Smooth muscle cell (in vitro differentiated cells): Measurements from ENCODE around the gene LMAN1. TPM values are rescaled to one million over a fixed set of nuclear protein-coding genes. Genes with fewer than 3 reads are reported as not detected.

ENCODE experiments used
- DNase-seq: peaks from one replicate; lab custom pipeline; 2025; ENCODE audit not compliant: unreplicated experiment; lab: John Stamatoyannopoulos, UW
- H2AFZ ChIP-seq: fragments of 200-600 bp; sonication (generic); 2 replicates; pipeline ENCODE4 v1.6.0; 2016; ENCODE audit warnings: antibody characterized with exemption, low read depth, mild to moderate bottlenecking
- H3F3A ChIP-seq: fragments of 200-600 bp; sonication (generic); 2 replicates; pipeline ENCODE4 v1.6.0; 2017; ENCODE audit warnings: antibody characterized with exemption, low read depth
- H3K27ac ChIP-seq: fragments of 200-600 bp; sonication (generic); 2 replicates; pipeline ENCODE4 v1.5.1; 2016; ENCODE audit warnings: low read depth, mild to moderate bottlenecking
- H3K27me3 ChIP-seq: fragments of 200-600 bp; sonication (generic); 2 replicates; pipeline ENCODE4 v1.6.1; 2016; ENCODE audit warnings: low read depth, mild to moderate bottlenecking
- H3K36me3 ChIP-seq: fragments of 200-600 bp; sonication (generic); 2 replicates; pipeline ENCODE4 v1.5.1; 2016; ENCODE audit warnings: low read depth
- H3K4me1 ChIP-seq: fragments of 200-600 bp; sonication (generic); 2 replicates; pipeline ENCODE4 v1.5.1; 2016; ENCODE audit warnings: low read depth
- H3K4me2 ChIP-seq: fragments of 200-600 bp; sonication (generic); 2 replicates; pipeline ENCODE4 v1.6.0; 2016; ENCODE audit warnings: mild to moderate bottlenecking
- H3K4me3 ChIP-seq: fragments of 200-600 bp; sonication (generic); 2 replicates; pipeline ENCODE4 v1.5.1; 2016; ENCODE audit warnings: mild to moderate bottlenecking
- H3K79me2 ChIP-seq: fragments of 200-600 bp; sonication (generic); 2 replicates; pipeline ENCODE4 v1.6.0; 2016; ENCODE audit warnings: low read depth, mild to moderate bottlenecking
- H3K9ac ChIP-seq: fragments of 200-600 bp; sonication (generic); 2 replicates; pipeline ENCODE4 v1.6.0; 2016; ENCODE audit warnings: low read depth
- H3K9me3 ChIP-seq: fragments of 200-600 bp; sonication (generic); replicated peaks from 2 replicates; pipeline ENCODE4 v1.5.1; 2016; ENCODE audit warnings: low read depth
- H4K20me1 ChIP-seq: fragments of 200-600 bp; sonication (generic); 2 replicates; pipeline ENCODE4 v1.6.0; 2016; ENCODE audit warnings: low read depth
- WGBS: methylation state at CpG from one replicate; pipeline ENCODE4 v1.1.7; 2016; ENCODE audit warnings: low lambda C conversion rate; 5-methylcytosine and 5-hydroxymethylcytosine counted together
- polyA plus RNA-seq: library from polyadenylated mRNA; unstranded; fragments of >200 nt; fragmentation: Nextera tagmentation; extraction: Ambion mirVana; gene quantifications from 2 replicates; pipeline ENCODE4 v1.2.1, GENCODE V29; 2016
- total RNA-seq: library from RNA; depleted of rRNA; stranded (reverse); fragments of >200 nt; gene quantifications from 2 replicates; pipeline ENCODE4 v1.2.3, GENCODE V29; 2014
- TF ChIP-seq, protein P1 (sequence below): fragments of 200-600 bp; sonication (generic); IDR thresholded peaks from 2 replicates; pipeline ENCODE4 v1.5.1; 2017; ENCODE audit warnings: borderline replicate concordance, mild to moderate bottlenecking, antibody characterized with exemption; ENCODE audit not compliant: insufficient read depth, poor library complexity, severe bottlenecking

LMAN1 gene
- total and polyA plus RNA-seq, 2 experiments from 2014 or later, result 120 to 206 TPM

DNA sequence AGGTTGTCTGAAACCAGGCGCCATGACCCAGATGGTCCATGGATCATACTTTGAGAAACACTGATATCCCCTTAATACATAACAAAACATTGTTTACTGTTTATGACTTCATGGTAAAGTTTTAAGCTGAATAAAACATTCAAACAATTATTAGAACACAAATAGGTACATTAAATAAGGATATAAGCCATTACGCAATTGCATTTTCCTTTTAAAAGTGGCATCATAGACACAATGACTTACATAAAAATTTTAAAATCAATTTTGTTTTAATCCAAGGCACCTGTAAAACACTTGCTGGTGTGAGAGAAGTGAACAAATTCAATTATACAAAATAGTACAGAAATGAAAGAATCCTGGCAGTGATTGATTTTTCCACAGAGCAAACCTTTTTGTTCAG, 30.4 kb downstream of the LMAN1 start:
- 96% methylated on average over 2 of the region's 2 CpGs for WGBS
- Histone ChIP-seq H3K79me2 (no peaks in the 10 kb centered on the region), H3K9me3 (no peaks in the 10 kb centered on the region), H2AFZ (no peak overlapping the region), H3K4me1 (no peaks in the 10 kb centered on the region), H3K27ac (no peak overlapping the region), H3K27me3 (no peaks in the 10 kb centered on the region), H3K9ac (no peak overlapping the region), H3K36me3 (peaks cover 58% of the 10 kb centered on the region), H4K20me1 (peaks cover 52% of the 10 kb centered on the region), H3F3A (peaks cover 9% of the 10 kb centered on the region), H3K4me3 (no peak overlapping the region), H3K4me2 (no peak overlapping the region)
- TF ChIP-seq, protein P1, sequence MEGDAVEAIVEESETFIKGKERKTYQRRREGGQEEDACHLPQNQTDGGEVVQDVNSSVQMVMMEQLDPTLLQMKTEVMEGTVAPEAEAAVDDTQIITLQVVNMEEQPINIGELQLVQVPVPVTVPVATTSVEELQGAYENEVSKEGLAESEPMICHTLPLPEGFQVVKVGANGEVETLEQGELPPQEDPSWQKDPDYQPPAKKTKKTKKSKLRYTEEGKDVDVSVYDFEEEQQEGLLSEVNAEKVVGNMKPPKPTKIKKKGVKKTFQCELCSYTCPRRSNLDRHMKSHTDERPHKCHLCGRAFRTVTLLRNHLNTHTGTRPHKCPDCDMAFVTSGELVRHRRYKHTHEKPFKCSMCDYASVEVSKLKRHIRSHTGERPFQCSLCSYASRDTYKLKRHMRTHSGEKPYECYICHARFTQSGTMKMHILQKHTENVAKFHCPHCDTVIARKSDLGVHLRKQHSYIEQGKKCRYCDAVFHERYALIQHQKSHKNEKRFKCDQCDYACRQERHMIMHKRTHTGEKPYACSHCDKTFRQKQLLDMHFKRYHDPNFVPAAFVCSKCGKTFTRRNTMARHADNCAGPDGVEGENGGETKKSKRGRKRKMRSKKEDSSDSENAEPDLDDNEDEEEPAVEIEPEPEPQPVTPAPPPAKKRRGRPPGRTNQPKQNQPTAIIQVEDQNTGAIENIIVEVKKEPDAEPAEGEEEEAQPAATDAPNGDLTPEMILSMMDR, result no peak
- DNase-seq, result no peak

DNA sequence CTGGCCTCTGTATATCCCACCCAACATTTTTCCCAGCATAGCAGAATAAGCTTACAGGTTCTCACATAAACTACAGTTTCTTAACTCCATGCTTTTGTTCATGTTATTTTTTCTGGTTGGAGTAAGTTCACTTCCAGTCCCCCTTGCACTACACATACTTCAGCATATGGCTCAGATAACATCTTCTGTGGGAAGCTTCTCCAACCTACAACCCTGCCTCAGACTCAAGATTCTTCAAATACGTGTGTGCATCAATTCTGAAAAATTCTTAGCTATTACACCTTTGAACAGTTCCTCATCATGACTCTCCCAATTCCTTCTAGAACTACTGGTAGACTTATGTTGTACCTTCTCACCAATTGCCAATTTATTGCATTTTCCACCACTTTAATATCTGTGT, 33.1 kb downstream of the LMAN1 start:
- 100% methylated on average over 1 of the region's 1 CpG for WGBS
- Histone ChIP-seq H4K20me1 (peaks cover 25% of the 10 kb centered on the region), H2AFZ (no peak overlapping the region), H3K9me3 (no peaks in the 10 kb centered on the region), H3K4me2 (no peak overlapping the region), H3K79me2 (no peaks in the 10 kb centered on the region), H3K27ac (no peak overlapping the region), H3K4me3 (no peak overlapping the region), H3F3A (peaks cover 9% of the 10 kb centered on the region), H3K9ac (no peak overlapping the region), H3K36me3 (peaks cover 32% of the 10 kb centered on the region), H3K4me1 (no peaks in the 10 kb centered on the region), H3K27me3 (no peaks in the 10 kb centered on the region)
- no peak for DNase-seq
- TF ChIP-seq, protein P1, result no peak

DNA sequence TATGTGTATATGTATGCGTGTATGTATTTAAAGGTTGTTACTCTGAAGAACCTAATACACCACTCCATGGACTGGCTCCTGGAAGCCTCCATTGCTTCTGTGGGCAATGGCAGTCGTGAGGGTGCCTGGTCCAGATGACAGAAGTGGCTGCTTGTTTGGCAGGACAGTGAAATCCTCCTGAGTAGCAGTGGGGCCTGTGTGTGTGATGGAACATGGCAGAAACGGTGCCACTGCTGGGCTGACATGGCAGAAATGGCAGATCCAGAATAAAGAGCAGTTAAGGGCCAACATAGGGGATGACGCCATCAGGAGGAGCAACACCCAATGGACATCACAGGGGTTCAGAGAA, 34.5 kb downstream of the LMAN1 start:
- no peak for DNase-seq
- TF ChIP-seq, protein P1, result no peak
- no peaks in the 10 kb centered on the region for H3K79me2 ChIP-seq
- peaks cover under 1% of the 10 kb centered on the region for H3K27me3 ChIP-seq
- no peak overlapping the region for H3K4me3 ChIP-seq
- no peak overlapping the region for H2AFZ ChIP-seq
- 94% methylated on average over 4 of the region's 4 CpGs for WGBS
- H3K36me3 ChIP-seq, result peaks cover 26% of the 10 kb centered on the region
- no peak overlapping the region for H3K4me2 ChIP-seq
- peaks cover 9% of the 10 kb centered on the region for H3F3A ChIP-seq
- no peak overlapping the region for H3K9ac ChIP-seq
- H3K27ac ChIP-seq, result no peak overlapping the region
- no peaks in the 10 kb centered on the region for H3K9me3 ChIP-seq
- H3K4me1 ChIP-seq, result no peaks in the 10 kb centered on the region
- peaks cover 12% of the 10 kb centered on the region for H4K20me1 ChIP-seq

DNA sequence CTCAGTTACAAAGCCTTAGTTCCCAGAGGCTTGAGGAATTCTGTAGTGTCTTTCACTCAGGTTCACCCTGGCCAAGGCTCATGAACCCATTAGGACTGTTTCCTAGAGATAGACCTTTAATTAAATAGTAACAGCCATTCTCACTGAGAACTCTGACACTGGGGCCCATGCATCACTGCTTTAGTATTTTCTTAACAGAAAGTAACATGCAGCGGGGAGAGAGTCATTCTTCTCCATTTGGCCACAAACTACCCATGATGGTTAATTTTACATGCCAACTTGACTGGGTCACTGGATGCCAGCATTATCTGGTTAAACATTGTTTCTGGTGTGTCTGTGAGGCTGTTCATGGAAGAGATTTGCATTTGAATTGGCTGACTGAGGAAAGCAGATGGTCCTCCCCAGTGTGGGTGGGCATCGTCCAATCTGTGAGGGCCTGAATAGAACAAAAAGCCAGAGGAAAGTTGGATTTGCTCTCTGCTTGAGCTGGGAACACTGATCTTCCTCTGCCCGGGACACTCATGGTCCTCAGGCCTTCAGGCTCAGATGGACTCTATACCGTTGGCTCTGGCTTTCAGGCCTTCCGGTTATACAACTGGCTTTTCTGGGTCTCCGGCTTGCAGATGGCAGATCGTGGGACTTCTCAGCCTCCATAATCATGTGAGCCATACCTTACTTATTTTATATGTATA, 35.0 kb downstream of the LMAN1 start:
- Histone ChIP-seq H3K9me3 (no peaks in the 10 kb centered on the region), H3K27ac (peak overlapping the region; percentile 22), H3F3A (peaks cover 9% of the 10 kb centered on the region), H3K4me2 (no peak overlapping the region), H3K79me2 (no peaks in the 10 kb centered on the region), H3K27me3 (peaks cover 6% of the 10 kb centered on the region), H3K4me1 (no peaks in the 10 kb centered on the region), H3K9ac (no peak overlapping the region), H4K20me1 (peaks cover 7% of the 10 kb centered on the region), H3K36me3 (peaks cover 20% of the 10 kb centered on the region), H2AFZ (no peak overlapping the region), H3K4me3 (no peak overlapping the region)
- DNase-seq, result no peak
- TF ChIP-seq, protein P1, result no peak
- 95% methylated on average over 7 of the region's 7 CpGs for WGBS
